Measurements from ENCODE around the gene NYNRIN.

NYNRIN gene

GRCh38 chr14:24417832-24418491 lies 19.2 kb downstream of the NYNRIN start:
- Mint-ChIP-seq H3K27me3 (peaks cover 21 to 41% of the 10 kb centered on the region in 2 donors), H3K36me3 (ENCODE audit: insufficient read depth) (no peaks in the 10 kb centered on the region), H3K27ac (no peak overlapping the region), H3K4me1 (ENCODE audit: low read depth in 2 of 2) (no peaks in the 10 kb centered on the region), H3K9me3 (no peaks in the 10 kb centered on the region), H3K4me3 (no peak overlapping the region)
- ATAC-seq (replicated peaks) (no peak), DNase-seq (no peak)

DNA sequence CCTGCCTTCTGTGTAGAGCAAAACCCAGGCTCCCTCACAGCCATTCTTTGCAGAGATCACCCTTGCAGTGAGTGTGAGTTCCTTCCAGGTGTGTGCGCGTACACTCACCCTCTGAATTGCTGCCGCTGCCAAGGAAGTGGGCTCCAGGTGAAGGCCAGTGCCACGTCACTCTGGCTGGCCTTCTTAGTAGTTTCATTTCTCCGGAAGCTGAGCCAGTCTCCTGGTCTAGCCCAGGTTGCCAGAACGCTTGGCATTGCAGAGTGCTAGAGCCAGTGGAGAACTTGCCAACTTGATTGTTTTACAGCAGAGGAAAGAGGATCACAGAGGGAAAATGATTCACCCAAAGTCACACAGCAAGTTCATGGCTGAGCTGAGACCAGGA lies 19.7 kb downstream of the NYNRIN start:
- Mint-ChIP-seq H3K4me1 (ENCODE audit: low read depth in 2 of 2) (no peaks in the 10 kb centered on the region), H3K4me3 (no peak overlapping the region), H3K27me3 (peaks cover 21 to 40% of the 10 kb centered on the region in 2 donors), H3K36me3 (ENCODE audit: insufficient read depth) (no peaks in the 10 kb centered on the region), H3K9me3 (no peaks in the 10 kb centered on the region), H3K27ac (no peak overlapping the region)
- DNase-seq: no peak
- no peak for ATAC-seq (replicated peaks)

DNA sequence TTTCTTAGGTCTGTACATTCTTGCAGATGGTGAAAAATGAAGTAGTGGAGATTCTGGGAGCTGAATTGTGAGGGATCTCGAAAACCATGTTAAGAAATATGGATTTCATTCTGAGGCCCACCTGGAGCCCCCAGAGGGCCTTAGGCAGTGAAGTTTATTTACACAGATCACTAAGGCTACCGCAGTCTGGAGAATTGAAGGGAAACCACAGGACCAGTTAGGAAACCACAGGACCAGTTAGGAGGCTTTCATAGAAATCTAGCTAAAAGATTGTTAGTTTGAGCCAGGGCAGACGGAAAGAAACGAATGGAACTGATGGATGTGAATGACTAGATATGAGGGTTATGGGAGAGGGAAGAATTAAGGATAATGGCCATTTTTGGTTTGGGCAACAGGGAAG lies 23.5 kb downstream of the NYNRIN start:
- H3K27me3 Mint-ChIP-seq: peaks cover 8 to 15% of the 10 kb centered on the region in 2 donors
- no peak overlapping the region for H3K4me3 Mint-ChIP-seq
- no peaks in the 10 kb centered on the region for H3K36me3 Mint-ChIP-seq (ENCODE audit: insufficient read depth)
- H3K9me3 Mint-ChIP-seq: no peaks in the 10 kb centered on the region
- peaks cover 4 to 8% of the 10 kb centered on the region in 2 donors for H3K4me1 Mint-ChIP-seq (ENCODE audit: low read depth in 2 of 2)
- ATAC-seq (replicated peaks): peak; percentile 69
- DNase-seq: no peak
- no peak overlapping the region for H3K27ac Mint-ChIP-seq

DNA sequence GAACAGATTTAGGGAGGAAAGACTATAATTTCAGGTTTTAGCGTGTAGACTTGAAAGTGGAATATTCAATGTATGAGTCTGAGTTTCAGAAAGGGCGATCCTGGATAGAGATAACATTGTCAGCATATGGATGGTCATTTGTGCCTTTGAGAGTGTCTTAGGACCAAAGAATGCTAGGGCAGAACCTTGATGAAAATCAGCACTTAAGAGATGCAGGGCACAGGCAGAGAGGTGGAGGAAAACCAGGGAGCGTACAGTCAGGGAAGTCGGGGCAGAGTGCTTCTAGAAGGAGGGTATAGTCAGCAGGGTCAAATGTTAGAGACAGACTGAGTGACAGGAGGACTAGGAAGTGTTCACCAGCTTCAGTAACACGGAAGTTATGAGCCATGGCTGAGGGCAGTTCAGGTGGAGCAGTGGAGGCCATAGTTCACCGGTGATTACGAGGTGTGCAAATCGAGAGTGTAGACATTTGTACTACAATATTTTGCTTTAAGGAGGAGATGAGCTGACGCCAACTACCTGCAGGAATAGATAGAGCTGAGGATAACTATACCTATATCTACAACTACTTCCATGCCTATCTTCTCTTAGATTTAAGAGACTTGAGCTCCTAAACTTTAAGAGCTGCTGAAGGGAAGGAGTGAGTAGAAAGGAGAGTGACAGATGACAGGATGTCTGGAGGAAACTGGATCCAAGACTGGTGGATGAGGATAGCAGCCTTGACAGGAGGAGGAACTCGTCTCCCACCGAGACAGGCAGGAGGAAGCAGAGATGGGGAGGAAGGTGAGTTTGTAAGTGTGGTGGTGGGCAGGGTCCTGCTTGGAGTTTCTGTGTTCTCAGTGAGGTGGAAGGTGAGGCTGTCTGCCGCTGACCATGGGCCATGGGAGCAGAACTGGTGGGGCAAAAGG lies 24.1 kb downstream of the NYNRIN start:
- Mint-ChIP-seq H3K27me3 (peaks cover 8 to 14% of the 10 kb centered on the region in 2 donors), H3K27ac (no peak overlapping the region), H3K9me3 (no peaks in the 10 kb centered on the region), H3K4me3 (no peak overlapping the region), H3K4me1 (ENCODE audit: low read depth in 2 of 2) (peaks cover 4 to 8% of the 10 kb centered on the region in 2 donors), H3K36me3 (ENCODE audit: insufficient read depth) (no peaks in the 10 kb centered on the region)
- DNase-seq (no peak), ATAC-seq (replicated peaks) (no peak)

DNA sequence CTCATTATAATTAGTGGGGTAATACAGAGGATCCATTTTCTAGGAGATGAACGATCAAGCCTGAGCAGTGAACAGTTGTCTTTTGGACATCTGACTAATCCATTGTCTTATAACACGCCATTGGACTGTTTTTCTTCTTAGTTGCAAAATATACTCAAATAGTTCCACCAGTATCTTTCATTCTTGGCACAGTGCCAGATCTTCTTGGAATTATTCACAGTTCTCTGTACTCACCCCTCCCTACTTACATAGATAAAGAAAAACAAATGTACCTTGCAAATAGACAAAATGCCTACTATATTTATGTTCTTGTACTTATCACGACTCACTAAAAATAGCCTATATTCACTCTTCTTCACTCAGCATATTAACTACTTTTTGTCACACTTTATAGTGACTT lies 26.9 kb downstream of the NYNRIN start:
- Mint-ChIP-seq H3K4me1 (ENCODE audit: low read depth in 2 of 2) (peaks cover 18 to 20% of the 10 kb centered on the region in 2 donors), H3K27me3 (no peaks in the 10 kb centered on the region), H3K9me3 (no peaks in the 10 kb centered on the region), H3K36me3 (ENCODE audit: insufficient read depth) (peaks cover 10% of the 10 kb centered on the region), H3K4me3 (no peak overlapping the region), H3K27ac (peak overlapping the region in 1 of 2 donors; percentile 20)
- no peak for ATAC-seq (replicated peaks)
- no peak for DNase-seq

DNA sequence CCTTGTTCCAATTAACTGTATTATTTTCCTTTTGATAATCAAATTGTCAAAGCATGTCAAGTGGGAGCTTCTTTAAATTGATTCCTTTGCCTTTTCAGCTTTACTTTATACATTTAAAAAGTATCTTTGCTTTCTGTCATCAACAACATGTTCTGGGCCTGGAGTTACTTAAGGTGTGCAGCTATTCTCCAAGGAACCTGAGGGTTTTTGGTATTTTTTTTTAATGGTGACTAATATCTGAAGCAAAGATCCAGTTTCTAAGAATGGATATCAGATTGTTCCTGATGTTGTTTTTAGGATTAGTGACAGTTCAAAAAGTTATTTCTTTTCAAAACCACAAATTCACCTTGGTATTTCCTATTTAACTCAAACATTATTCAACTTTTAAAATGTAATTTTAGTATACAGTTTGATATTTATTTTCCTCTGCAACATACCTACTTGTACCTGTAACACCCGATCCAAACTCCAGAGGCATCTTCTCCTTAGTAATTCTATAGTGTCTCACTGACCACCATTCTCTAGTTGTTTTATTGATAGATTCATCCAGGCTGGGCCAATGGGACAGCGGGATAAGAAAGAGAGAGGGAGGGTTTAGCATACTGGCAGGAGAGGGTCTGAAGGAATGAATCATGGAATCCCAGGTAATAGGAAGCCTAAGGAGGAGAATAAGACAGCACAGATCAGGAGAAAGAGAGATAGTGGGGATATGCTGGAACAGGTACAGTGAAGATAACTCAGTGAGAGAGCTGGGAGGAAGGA lies 27.5 kb downstream of the NYNRIN start:
- Mint-ChIP-seq H3K27me3 (no peaks in the 10 kb centered on the region), H3K36me3 (ENCODE audit: insufficient read depth) (peaks cover 16% of the 10 kb centered on the region), H3K4me3 (no peak overlapping the region), H3K9me3 (no peaks in the 10 kb centered on the region), H3K27ac (peak overlapping the region in 1 of 2 donors; percentile 20), H3K4me1 (ENCODE audit: low read depth in 2 of 2) (peaks cover 24 to 27% of the 10 kb centered on the region in 2 donors)
- ATAC-seq (replicated peaks) (no peak), DNase-seq (no peak)

GRCh38 chr14:24426912-24427536 lies 28.2 kb downstream of the NYNRIN start:
- ATAC-seq (replicated peaks) (no peak), DNase-seq (no peak)
- no peak overlapping the region for H3K27ac Mint-ChIP-seq
- H3K36me3 Mint-ChIP-seq (ENCODE audit: insufficient read depth): peaks cover 23% of the 10 kb centered on the region
- no peaks in the 10 kb centered on the region for H3K9me3 Mint-ChIP-seq
- H3K4me1 Mint-ChIP-seq (ENCODE audit: low read depth in 2 of 2): peaks cover 31 to 34% of the 10 kb centered on the region in 2 donors
- H3K27me3 Mint-ChIP-seq: no peaks in the 10 kb centered on the region
- H3K4me3 Mint-ChIP-seq: no peak overlapping the region

DNA sequence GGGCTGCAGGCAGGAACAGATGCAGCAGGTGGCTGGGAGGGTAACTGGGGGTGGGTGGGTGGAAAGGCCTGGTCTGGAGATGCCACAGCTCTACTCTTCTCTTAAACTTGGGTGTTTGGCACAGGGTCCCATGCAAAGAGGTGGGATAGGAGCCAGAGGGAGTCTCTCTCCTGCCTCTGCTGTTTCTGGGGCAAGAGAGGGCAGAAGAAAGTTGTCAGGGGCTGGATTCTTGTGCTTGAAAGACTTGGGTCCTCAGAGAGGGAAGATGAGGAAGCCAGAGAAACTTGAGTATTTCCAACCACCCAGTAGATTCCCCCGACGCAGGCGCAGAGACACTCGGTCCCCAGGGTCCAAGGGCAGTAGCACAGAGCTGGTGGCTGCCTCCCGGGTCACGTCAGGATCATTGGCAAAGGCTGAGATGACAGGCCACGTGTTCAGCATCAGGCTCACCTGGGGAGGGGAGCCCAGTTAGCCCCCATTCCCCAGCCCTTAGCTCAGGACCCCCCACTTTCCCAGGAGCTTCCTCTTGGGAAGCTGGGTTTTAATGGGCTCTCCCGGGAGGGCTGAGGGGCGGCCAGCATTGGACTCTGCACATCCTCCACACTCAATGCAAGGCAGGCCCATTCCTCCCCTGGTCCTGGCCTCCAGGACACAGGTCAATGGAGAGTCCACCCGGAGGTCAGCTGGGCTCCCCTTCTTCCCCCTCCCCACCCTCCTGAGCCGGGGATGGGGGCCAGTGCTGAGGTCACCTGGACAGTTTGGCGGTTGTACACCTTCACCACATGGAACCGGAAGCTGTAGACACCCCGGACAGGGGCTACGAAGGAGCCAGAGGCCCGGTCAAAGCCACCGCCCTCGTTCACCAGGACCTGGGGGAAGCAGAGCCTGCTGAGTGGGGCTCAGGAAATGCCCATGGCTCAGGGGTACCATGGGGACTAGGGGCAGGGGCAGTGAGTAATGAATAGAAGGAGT lies 29.0 kb downstream of the NYNRIN start:
- H3K9me3 Mint-ChIP-seq: no peaks in the 10 kb centered on the region
- peak overlapping the region; percentile 76 to 97 for H3K27ac Mint-ChIP-seq
- peak overlapping the region in 1 of 2 donors; percentile 57 for H3K4me3 Mint-ChIP-seq
- no peak for DNase-seq
- H3K36me3 Mint-ChIP-seq (ENCODE audit: insufficient read depth): peaks cover 30% of the 10 kb centered on the region
- ATAC-seq (replicated peaks): no peak
- no peaks in the 10 kb centered on the region for H3K27me3 Mint-ChIP-seq
- H3K4me1 Mint-ChIP-seq (ENCODE audit: low read depth in 2 of 2): peaks cover 33 to 36% of the 10 kb centered on the region in 2 donors

- Mint-ChIP-seq H3K4me1 (ENCODE audit: low read depth in 2 of 2) (peaks cover 37 to 40% of the 10 kb centered on the region in 2 donors), H3K9me3 (no peaks in the 10 kb centered on the region), H3K36me3 (ENCODE audit: insufficient read depth) (peaks cover 40% of the 10 kb centered on the region), H3K27ac (peak overlapping the region; percentile 97 to 99), H3K4me3 (peak overlapping the region; percentile 84 to 86), H3K27me3 (no peaks in the 10 kb centered on the region)
- DNase-seq: no peak
- ATAC-seq (replicated peaks): no peak
Observed at GRCh38 chr14:24428628-24429394, 30.0 kb downstream of the NYNRIN start.

DNA sequence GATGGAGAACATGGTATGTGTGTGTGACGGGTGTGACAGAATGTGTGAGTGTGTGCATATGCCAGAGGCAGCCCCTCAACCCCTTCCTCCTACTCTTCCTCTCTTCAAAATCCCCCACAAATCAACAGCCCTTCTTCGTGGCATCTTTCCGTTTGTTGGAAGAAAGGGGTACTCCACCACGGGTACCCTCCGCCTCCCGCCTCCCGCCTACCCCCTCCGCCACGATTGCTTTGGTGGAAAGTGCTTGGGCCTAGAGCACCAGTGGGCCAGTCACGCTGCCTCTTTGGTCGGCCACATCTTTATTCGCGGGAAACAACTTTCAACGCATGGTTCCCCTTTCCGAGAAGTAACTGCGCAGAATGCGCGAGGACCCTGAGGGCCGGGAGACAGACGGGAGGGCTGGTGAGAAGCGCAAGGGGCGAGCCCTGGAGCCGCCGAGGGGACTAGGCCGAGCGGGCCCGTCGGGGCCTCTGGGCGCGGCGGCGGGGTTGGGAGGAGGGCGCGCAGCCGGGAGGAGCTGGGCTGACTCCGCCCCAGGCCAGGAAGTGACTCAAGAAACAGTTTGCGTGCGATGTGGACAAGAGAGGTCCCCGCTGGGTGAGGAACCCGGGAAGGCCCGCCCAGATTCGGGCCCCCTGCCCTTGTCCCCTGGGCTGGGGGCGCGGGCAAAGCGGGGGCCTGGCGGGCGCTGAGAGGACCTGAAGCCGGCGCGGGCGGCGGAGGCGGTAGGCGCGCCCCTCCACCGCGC lies 30.8 kb downstream of the NYNRIN start, which contains the start of the genes CBLN3 and KHNYN:
Gene CBLN3 (minus strand): TSS at position 274 of the 748 bp plus-strand sequence. CDS start 614 bp downstream, outside the sequence.
Gene KHNYN (plus strand): TSS at position 560 of the 748 bp plus-strand sequence. CDS start 777 bp downstream, outside the sequence.
- Mint-ChIP-seq H3K9me3 (no peaks in the 10 kb centered on the region), H3K4me3 (peak within 1 kb of the TSS; percentile 84 to 86), H3K4me1 (ENCODE audit: low read depth in 2 of 2) (peaks cover 37 to 40% of the 10 kb centered on the region in 2 donors), H3K27me3 (no peaks in the 10 kb centered on the region), H3K36me3 (ENCODE audit: insufficient read depth) (peaks cover 46% of the 10 kb centered on the region), H3K27ac (peak within 1 kb of the TSS; percentile 97 to 99)
- ATAC-seq (replicated peaks): peak; percentile 81
- peak; percentile 82 to 85 (median 82) for DNase-seq

GRCh38 chr14:24430143-24430681 lies 31.4 kb downstream of the NYNRIN start:
- H3K36me3 Mint-ChIP-seq (ENCODE audit: insufficient read depth): peaks cover 51% of the 10 kb centered on the region
- H3K27me3 Mint-ChIP-seq: no peaks in the 10 kb centered on the region
- H3K27ac Mint-ChIP-seq: peak overlapping the region; percentile 97 to 99
- H3K4me1 Mint-ChIP-seq (ENCODE audit: low read depth in 2 of 2): peaks cover 37 to 40% of the 10 kb centered on the region in 2 donors
- peak overlapping the region; percentile 84 to 86 for H3K4me3 Mint-ChIP-seq
- ATAC-seq (replicated peaks) (peak; percentile 56), DNase-seq (peak; percentile 22 to 56 (median 39))
- no peaks in the 10 kb centered on the region for H3K9me3 Mint-ChIP-seq

All from effector memory CD8-positive, alpha-beta T cell (primary cell).